WTC11 (cell line): ENCODE data around the gene M1AP.

Experiments used
- CBFB ChIP-seq: sonication (generic); formaldehyde crosslinking; IDR thresholded peaks from 2 replicates; pipeline ENCODE4 v1.8.1; 2022; ENCODE audit warnings: mild to moderate bottlenecking, low read depth, missing genetic modification reagents
- ETV6 ChIP-seq: sonication (generic); formaldehyde crosslinking; IDR thresholded peaks from 2 replicates; pipeline ENCODE4 v1.8.1; 2022; ENCODE audit warnings: mild to moderate bottlenecking, missing genetic modification reagents
- MXD4 ChIP-seq: fragments of 250-450 bp; sonication (Bioruptor Pico); IDR thresholded peaks from 2 replicates; pipeline ENCODE4 v1.8.0; 2021; ENCODE audit warnings: mild to moderate bottlenecking, moderate library complexity, borderline replicate concordance
- SMAD3 ChIP-seq: sonication (generic); formaldehyde crosslinking; IDR thresholded peaks from 2 replicates; pipeline ENCODE4 v1.8.0; 2022; ENCODE audit warnings: missing genetic modification reagents, mild to moderate bottlenecking, borderline replicate concordance
- TCF7 ChIP-seq: sonication (generic); formaldehyde crosslinking; IDR thresholded peaks from 2 replicates; pipeline ENCODE4 v1.8.0; 2022; ENCODE audit warnings: mild to moderate bottlenecking, low read depth, missing genetic modification reagents, moderate library complexity
- TF ChIP-seq, protein P1 (sequence below): fragments of 200-600 bp; IDR thresholded peaks from 2 replicates; pipeline ENCODE4 v1.8.0; 2022; ENCODE audit warnings: antibody characterized with exemption
- TF ChIP-seq, protein P2 (sequence below): fragments of 250-450 bp; sonication (Bioruptor Pico); IDR thresholded peaks from 2 replicates; pipeline ENCODE4 v2.1.2; 2022; ENCODE audit warnings: mild to moderate bottlenecking, moderate library complexity

DNA sequence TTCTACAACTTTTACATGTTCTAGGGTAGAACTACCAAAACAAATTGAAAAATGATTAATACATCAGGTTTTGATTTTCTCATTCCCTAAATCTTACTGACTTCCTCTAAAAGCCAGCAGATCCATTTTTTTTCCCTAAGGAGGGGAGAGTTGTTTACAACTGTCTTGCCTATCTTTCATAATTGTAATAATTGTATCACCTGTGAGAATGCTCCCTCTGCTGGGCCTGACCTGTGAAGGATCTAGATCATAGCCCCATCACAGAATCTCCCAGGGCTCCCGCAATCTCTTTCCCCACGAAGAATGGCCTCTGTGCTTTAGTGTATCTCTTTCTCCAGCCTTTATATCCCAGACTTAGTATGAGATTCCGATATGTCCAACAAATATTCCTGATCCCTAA is 103.5 kb downstream of the M1AP start:
- TF ChIP-seq SMAD3 (CRISPR knock-in tag): no peak
- no peak for TF ChIP-seq MXD4 (CRISPR knock-in tag)
- TF ChIP-seq, protein P1, sequence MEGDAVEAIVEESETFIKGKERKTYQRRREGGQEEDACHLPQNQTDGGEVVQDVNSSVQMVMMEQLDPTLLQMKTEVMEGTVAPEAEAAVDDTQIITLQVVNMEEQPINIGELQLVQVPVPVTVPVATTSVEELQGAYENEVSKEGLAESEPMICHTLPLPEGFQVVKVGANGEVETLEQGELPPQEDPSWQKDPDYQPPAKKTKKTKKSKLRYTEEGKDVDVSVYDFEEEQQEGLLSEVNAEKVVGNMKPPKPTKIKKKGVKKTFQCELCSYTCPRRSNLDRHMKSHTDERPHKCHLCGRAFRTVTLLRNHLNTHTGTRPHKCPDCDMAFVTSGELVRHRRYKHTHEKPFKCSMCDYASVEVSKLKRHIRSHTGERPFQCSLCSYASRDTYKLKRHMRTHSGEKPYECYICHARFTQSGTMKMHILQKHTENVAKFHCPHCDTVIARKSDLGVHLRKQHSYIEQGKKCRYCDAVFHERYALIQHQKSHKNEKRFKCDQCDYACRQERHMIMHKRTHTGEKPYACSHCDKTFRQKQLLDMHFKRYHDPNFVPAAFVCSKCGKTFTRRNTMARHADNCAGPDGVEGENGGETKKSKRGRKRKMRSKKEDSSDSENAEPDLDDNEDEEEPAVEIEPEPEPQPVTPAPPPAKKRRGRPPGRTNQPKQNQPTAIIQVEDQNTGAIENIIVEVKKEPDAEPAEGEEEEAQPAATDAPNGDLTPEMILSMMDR: no peak
- TF ChIP-seq ETV6 (CRISPR knock-in tag): no peak
- no peak for TF ChIP-seq CBFB
- TF ChIP-seq, protein P2, sequence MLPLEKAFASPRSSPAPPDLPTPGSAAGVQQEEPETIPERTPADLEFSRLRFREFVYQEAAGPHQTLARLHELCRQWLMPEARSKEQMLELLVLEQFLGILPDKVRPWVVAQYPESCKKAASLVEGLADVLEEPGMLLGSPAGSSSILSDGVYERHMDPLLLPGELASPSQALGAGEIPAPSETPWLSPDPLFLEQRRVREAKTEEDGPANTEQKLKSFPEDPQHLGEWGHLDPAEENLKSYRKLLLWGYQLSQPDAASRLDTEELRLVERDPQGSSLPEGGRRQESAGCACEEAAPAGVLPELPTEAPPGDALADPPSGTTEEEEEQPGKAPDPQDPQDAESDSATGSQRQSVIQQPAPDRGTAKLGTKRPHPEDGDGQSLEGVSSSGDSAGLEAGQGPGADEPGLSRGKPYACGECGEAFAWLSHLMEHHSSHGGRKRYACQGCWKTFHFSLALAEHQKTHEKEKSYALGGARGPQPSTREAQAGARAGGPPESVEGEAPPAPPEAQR: no peak
- no peak for TF ChIP-seq TCF7
